Activated B cell treated with CpG ODN at 0.5 μM for 24 hours (primary cell): ENCODE data around the gene RYR2. TPM values are rescaled to one million over a fixed set of nuclear protein-coding genes. Genes with fewer than 3 reads are reported as not detected.

Experiments used
- ATAC-seq: fragments of 200-7000 bp; cut with Tn5 transposase; one replicate; pipeline ENCODE4 v1.10.0; 2021; ENCODE audit warnings: low read depth, mild to moderate bottlenecking, moderate library complexity
- CTCF ChIA-PET: fragments of 350-600 bp; sonication (Branson Sonifier 250); formaldehyde crosslinking; loops from one replicate; lab custom pipeline; 2021; ENCODE audit warnings: antibody characterized with exemption; lab: Charles Lee
- POLR2A ChIA-PET: fragments of 350-600 bp; sonication (Branson Sonifier 250); formaldehyde crosslinking; loops from one replicate; lab custom pipeline; 2021; ENCODE audit warnings: antibody characterized with exemption; lab: Charles Lee
- DNase-seq: peaks from one replicate; pipeline ENCODE4 v3.0.0; 2022
- H3K27ac Mint-ChIP-seq: one replicate; pipeline ENCODE4 v1.8.0; 2020; ENCODE audit warnings: mixed read lengths
- H3K27me3 Mint-ChIP-seq: one replicate; pipeline ENCODE4 v1.8.0; 2021; ENCODE audit warnings: mixed read lengths
- H3K36me3 Mint-ChIP-seq: one replicate; pipeline ENCODE4 v1.8.0; 2021; ENCODE audit warnings: low read depth, mixed read lengths
- H3K4me1 Mint-ChIP-seq: one replicate; pipeline ENCODE4 v1.8.0; 2021; ENCODE audit warnings: mixed read lengths
- H3K4me3 Mint-ChIP-seq: one replicate; pipeline ENCODE4 v1.8.0; 2020; ENCODE audit warnings: mild to moderate bottlenecking, mixed read lengths
- H3K9me3 Mint-ChIP-seq: one replicate; pipeline ENCODE4 v1.8.0; 2020; ENCODE audit warnings: mixed read lengths
- CTCF ChIP-seq: fragments of 200-600 bp; IDR thresholded peaks from one replicate; pipeline ENCODE4 v1.8.0; 2022; ENCODE audit warnings: antibody characterized with exemption, mild to moderate bottlenecking
- intact Hi-C: fragments of 100-400 bp; cut with micrococcal nuclease; formaldehyde crosslinking; loops from one replicate; pipeline ENCODE4 v1.15.1; 2024
- total RNA-seq: library from RNA; stranded (reverse); gene quantifications from 2 replicates; pipeline ENCODE4 v1.2.3, GENCODE V29; 2022

The RYR2 gene
- total RNA-seq, 1 donor from 2014 or later: not detected

GRCh38 chr1:237244778-237245177, 202.8 kb downstream of the RYR2 start:
- intact Hi-C loops: no loop called here
- CTCF ChIA-PET: no interaction called here
- Mint-ChIP-seq H3K9me3 (no peaks in the 10 kb centered on the region), H3K27ac (no peak overlapping the region), H3K4me1 (no peaks in the 10 kb centered on the region), H3K27me3 (no peaks in the 10 kb centered on the region), H3K36me3 (no peaks in the 10 kb centered on the region), H3K4me3 (no peak overlapping the region)
- POLR2A ChIA-PET: no interaction called here
- no peak for ATAC-seq
- no peak for DNase-seq
- no peak for TF ChIP-seq CTCF

- no peak for TF ChIP-seq CTCF
- no peak for ATAC-seq
- Mint-ChIP-seq H3K36me3 (no peaks in the 10 kb centered on the region), H3K4me3 (no peak overlapping the region), H3K27ac (no peak overlapping the region), H3K4me1 (no peaks in the 10 kb centered on the region), H3K27me3 (no peaks in the 10 kb centered on the region), H3K9me3 (no peaks in the 10 kb centered on the region)
- DNase-seq: no peak
- intact Hi-C loops: no loop called here
- CTCF ChIA-PET: no interaction called here
- POLR2A ChIA-PET: no interaction called here
Measured at GRCh38 chr1:237247442-237247841, 205.5 kb downstream of the RYR2 start.

DNA sequence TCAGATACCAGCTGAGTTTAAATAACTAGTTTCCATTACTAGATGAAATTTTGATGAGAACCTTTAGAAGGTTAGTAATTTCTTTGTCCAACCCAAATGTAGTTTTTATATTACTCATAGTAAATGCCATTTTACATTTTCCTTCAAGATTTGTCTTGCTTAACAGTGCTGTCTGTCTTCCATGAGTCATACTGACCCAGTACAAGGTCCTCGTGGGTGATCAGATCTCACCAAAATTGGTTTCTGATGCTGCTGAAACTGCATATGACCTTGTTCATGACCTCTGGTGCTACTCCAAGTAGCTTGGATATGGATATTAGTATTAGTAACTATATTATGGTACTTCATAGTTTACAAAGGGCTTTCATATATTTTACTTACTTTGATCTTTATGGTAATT, 207.1 kb downstream of the RYR2 start:
- DNase-seq (no peak), ATAC-seq (no peak)
- Mint-ChIP-seq H3K27ac (no peak overlapping the region), H3K9me3 (no peaks in the 10 kb centered on the region), H3K4me1 (no peaks in the 10 kb centered on the region), H3K4me3 (no peak overlapping the region), H3K27me3 (no peaks in the 10 kb centered on the region), H3K36me3 (no peaks in the 10 kb centered on the region)
- intact Hi-C loops: no loop called here
- CTCF ChIA-PET: no interaction called here
- TF ChIP-seq CTCF: no peak
- POLR2A ChIA-PET: no interaction called here

DNA sequence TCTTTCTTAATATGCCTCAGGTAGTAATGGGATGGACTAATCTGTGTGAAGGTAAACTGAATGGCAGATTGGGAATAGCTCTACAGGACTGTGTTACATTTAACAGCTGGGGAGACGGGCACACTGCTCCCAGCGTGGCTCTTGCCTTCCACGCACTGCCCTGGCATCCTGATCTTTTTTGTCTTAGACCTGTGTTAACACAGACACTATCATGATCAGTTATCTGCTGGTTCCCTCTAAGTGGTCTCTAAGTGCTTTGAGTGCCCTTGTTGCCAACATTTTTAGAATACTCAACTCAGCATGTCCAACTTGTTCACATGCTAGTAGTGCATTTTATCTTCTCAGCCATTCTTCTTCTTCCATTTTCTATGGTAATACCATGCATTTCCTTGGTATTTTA, 208.1 kb downstream of the RYR2 start:
- no peak for TF ChIP-seq CTCF
- intact Hi-C loops: no loop called here
- ChIA-PET POLR2A (no interaction called here), CTCF (no interaction called here)
- DNase-seq (no peak), ATAC-seq (no peak)
- Mint-ChIP-seq H3K9me3 (no peaks in the 10 kb centered on the region), H3K27me3 (no peaks in the 10 kb centered on the region), H3K4me3 (no peak overlapping the region), H3K4me1 (no peaks in the 10 kb centered on the region), H3K27ac (no peak overlapping the region), H3K36me3 (no peaks in the 10 kb centered on the region)

DNA sequence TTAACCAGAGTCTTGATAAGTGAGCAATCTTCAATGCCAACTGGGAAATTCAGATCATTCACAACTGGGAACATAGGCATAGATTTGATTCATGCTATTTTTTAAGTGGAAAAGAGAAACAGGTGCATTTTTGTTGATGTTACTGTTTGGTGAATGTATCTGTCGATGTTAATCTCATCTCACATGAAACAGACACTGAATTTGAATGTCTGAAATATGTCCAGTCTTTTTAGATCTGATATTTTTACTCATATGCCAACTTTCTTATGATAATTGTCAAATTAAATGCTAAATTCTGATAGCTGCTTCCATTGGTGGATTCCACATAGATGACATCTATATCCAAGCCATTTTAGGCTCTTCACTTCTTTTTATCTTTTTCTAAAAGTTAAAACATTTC, 213.1 kb downstream of the RYR2 start:
- Mint-ChIP-seq H3K4me1 (no peaks in the 10 kb centered on the region), H3K4me3 (no peak overlapping the region), H3K27ac (no peak overlapping the region), H3K9me3 (no peaks in the 10 kb centered on the region), H3K36me3 (no peaks in the 10 kb centered on the region), H3K27me3 (no peaks in the 10 kb centered on the region)
- no peak for TF ChIP-seq CTCF
- ATAC-seq (no peak), DNase-seq (no peak)
- ChIA-PET CTCF (no interaction called here), POLR2A (no interaction called here)
- intact Hi-C loops: no loop called here
